Immature natural killer cell (primary cell): ENCODE data around the gene CDH22. TPM values are rescaled to one million over a fixed set of nuclear protein-coding genes. Genes with fewer than 3 reads are reported as not detected.

Experiments used
- DNase-seq, 3 donors: peaks; one replicate each; pipeline ENCODE4 v3.0.0; 2022; ENCODE audit warnings: mixed read lengths in 1 of 3
- H3K27ac Mint-ChIP-seq, 6 donors: one replicate each; pipeline ENCODE4 v1.8.0; 2020; ENCODE audit warnings: mixed read lengths in 6 of 6, mild to moderate bottlenecking in 5 of 6, inconsistent platforms in 4 of 6, moderate library complexity in 3 of 6
- H3K27me3 Mint-ChIP-seq, 3 donors: one replicate each; pipeline ENCODE4 v1.8.0; 2020 to 2021; ENCODE audit warnings: low read depth in 3 of 3, mild to moderate bottlenecking in 3 of 3, mixed read lengths in 3 of 3, moderate library complexity in 3 of 3, inconsistent platforms in 1 of 3
- H3K36me3 Mint-ChIP-seq, 3 donors: one replicate each; pipeline ENCODE4 v1.8.0; 2020; ENCODE audit warnings: mixed read lengths in 3 of 3, inconsistent platforms in 2 of 3, mild to moderate bottlenecking in 2 of 3
- H3K4me1 Mint-ChIP-seq, 2 donors: one replicate each; pipeline ENCODE4 v1.8.0; 2020; ENCODE audit warnings: inconsistent platforms in 2 of 2, mild to moderate bottlenecking in 2 of 2, mixed read lengths in 2 of 2, moderate library complexity in 1 of 2
- H3K4me3 Mint-ChIP-seq, 5 donors: one replicate each; pipeline ENCODE4 v1.8.0; 2020; ENCODE audit warnings: mild to moderate bottlenecking in 5 of 5, mixed read lengths in 5 of 5, inconsistent platforms in 3 of 5, moderate library complexity in 3 of 5
- H3K9me3 Mint-ChIP-seq, 6 donors: one replicate each; pipeline ENCODE4 v1.8.0; 2020; ENCODE audit warnings: mild to moderate bottlenecking in 6 of 6, mixed read lengths in 6 of 6, inconsistent platforms in 4 of 6, moderate library complexity in 3 of 6
- polyA plus RNA-seq, 3 donors: library from polyadenylated mRNA; unstranded; fragments of 300-500 nt; fragmentation: Illumina TruSeq; gene quantifications; one replicate each; pipeline ENCODE4 v1.2.3, GENCODE V29; 2021

Gene CDH22
- polyA plus RNA-seq, 3 donors from 2014 or later, result not detected

GRCh38 chr20:46161921-46162320, 146.4 kb downstream of the CDH22 start:
- H3K36me3 Mint-ChIP-seq, result no peaks in the 10 kb centered on the region
- peaks cover 9 to 20% (median 14%) of the 10 kb centered on the region in 3 donors for H3K27me3 Mint-ChIP-seq
- DNase-seq, result no peak
- H3K4me1 Mint-ChIP-seq, result no peaks in the 10 kb centered on the region
- no peak overlapping the region for H3K4me3 Mint-ChIP-seq
- no peak overlapping the region for H3K27ac Mint-ChIP-seq
- H3K9me3 Mint-ChIP-seq, result no peaks in the 10 kb centered on the region

- Mint-ChIP-seq H3K36me3 (no peaks in the 10 kb centered on the region), H3K27ac (no peak overlapping the region), H3K9me3 (no peaks in the 10 kb centered on the region), H3K27me3 (peaks cover 7 to 19% (median 14%) of the 10 kb centered on the region in 3 donors), H3K4me1 (no peaks in the 10 kb centered on the region), H3K4me3 (no peak overlapping the region)
- DNase-seq, result no peak
Observed at GRCh38 chr20:46160661-46161060, 147.6 kb downstream of the CDH22 start.

DNA sequence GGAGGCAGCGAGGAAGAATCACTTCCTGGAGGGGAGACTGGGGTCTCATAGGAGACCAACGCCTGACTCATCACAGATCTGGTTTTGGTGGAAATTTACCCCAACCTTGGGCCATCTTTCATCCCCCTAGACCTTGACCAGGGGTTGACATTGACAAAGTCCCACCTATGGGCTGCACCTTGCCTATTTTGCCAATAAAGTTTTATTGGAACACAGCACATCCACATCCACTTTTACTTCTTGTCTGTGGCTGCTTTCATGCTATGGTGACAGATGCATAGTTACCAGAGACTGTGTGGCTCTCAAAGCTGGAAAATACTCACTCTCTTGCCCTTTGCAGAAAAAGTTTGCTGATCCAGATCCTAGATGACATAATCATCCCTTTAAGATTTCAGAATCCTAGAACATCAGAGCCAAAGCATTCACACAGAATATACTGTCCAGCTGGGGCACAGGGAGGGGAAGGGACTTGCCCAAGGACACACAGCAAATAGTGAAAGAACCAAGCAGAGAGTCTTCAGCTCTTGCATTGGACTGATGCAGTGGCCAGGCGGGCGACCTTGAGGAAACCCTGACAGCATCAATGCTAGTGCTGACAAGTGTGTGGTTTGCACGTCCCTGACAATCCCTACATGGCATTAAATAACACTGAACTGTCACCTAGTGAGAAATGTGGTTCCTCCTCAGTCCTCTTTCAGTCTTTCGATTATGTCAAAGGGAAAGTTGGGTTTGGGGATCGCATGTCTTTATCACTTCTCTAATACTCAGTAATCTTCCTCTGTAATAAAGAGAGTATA, 149.0 kb downstream of the CDH22 start:
- Mint-ChIP-seq H3K4me1 (no peaks in the 10 kb centered on the region), H3K9me3 (no peaks in the 10 kb centered on the region), H3K27ac (no peak overlapping the region), H3K36me3 (no peaks in the 10 kb centered on the region), H3K27me3 (peaks cover 6 to 22% (median 20%) of the 10 kb centered on the region in 3 donors), H3K4me3 (no peak overlapping the region)
- no peak for DNase-seq

DNA sequence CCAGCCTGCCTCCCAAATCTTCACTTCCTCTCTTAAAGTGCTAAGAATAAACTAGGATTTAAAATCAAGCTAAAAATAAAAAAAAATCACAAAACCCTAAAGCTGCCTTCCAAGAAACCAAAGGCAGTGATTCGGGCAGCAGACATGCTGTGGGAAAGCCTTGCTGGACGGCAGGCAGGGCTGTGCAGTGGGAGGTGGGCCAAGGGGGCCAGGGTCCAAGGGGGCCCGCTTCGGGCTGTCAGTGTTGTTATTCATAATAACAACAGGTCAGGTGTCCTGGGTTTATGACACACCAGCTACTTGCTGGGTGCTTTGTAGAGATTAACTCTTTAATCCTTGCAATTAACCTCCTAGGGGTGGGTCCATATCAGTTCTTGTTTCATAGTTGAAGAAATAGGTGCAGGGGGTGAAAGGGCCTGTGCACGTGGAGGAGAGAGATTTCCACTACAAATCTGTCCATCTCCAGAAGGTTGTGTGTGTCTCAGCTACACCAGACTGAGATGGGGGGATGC, 149.8 kb downstream of the CDH22 start:
- no peak for DNase-seq
- Mint-ChIP-seq H3K36me3 (no peaks in the 10 kb centered on the region), H3K27me3 (peaks cover 1 to 18% (median 16%) of the 10 kb centered on the region in 3 donors), H3K4me1 (no peaks in the 10 kb centered on the region), H3K9me3 (no peaks in the 10 kb centered on the region), H3K27ac (no peak overlapping the region), H3K4me3 (no peak overlapping the region)

DNA sequence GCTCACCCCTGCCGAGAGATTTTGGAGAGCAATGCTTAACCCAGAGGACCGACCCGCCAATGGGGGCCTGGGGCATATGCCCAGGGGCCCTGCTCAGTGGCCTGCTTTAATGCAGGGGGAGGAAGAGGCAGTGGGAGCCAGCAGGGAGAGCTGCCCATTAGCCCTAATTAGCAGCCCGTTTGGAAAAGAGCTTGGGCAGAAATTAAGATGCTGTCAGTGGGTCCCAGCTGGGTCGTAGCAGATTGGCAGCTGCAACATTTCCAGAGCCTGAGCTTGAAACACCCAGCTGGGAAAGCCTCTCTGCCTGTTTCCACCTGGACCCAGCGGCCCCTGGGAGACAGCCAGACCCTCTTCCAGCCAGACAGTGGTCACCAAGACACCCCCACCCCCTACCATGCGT, 150.7 kb downstream of the CDH22 start:
- no peaks in the 10 kb centered on the region for H3K4me1 Mint-ChIP-seq
- H3K9me3 Mint-ChIP-seq, result no peaks in the 10 kb centered on the region
- H3K27ac Mint-ChIP-seq, result peak overlapping the region in 1 of 6 donors; percentile 28
- H3K36me3 Mint-ChIP-seq, result no peaks in the 10 kb centered on the region
- no peak for DNase-seq
- peaks cover 1 to 15% (median 14%) of the 10 kb centered on the region in 3 donors for H3K27me3 Mint-ChIP-seq
- H3K4me3 Mint-ChIP-seq, result no peak overlapping the region

DNA sequence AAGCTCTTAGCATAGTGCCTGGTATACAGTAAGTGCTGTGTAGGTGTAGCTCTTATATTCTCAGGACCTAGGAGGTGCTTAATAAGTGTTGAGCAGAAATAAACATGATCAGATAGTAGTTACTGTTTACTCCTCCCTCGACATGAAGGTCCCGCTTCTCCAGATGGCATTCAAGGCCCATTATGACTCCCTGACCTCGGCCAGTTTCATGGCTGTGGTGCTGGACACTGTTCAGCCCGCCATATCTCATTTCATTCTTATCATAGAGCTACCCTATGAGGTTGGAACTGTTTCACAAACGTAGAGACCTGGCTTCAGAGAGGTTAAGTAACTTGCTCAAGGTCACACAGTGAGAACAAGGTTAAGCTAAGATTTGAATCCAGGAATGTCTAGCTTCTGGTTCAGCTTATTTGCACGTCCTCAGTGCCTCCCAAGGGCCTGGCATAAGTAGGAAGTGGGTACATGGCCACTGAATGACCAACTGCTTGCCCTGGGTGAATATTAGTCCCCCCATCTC, 151.2 kb downstream of the CDH22 start:
- Mint-ChIP-seq H3K4me3 (no peak overlapping the region), H3K9me3 (no peaks in the 10 kb centered on the region), H3K36me3 (no peaks in the 10 kb centered on the region), H3K27ac (peak overlapping the region in 1 of 6 donors; percentile 28), H3K4me1 (no peaks in the 10 kb centered on the region), H3K27me3 (peaks cover 1 to 14% (median 10%) of the 10 kb centered on the region in 3 donors)
- no peak for DNase-seq

DNA sequence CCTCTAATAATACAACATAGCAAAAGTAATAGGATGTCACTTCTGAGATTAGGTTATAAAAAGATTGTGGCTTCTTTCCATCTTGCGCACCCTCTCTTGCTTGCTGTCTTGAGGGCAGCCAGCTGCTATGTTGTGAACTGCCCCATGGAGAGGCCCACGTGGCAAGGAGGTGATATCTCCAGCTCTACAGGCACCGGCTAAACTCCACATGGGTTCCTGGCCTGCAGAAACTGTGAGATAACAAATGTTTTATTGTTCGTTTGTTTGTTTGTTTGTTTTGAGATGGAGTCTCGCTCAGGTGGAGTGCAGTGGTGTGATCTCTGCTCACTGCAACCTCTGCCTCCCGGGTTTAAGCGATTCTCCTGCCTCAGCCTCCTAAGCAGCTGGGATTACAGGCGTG, 152.2 kb downstream of the CDH22 start:
- Mint-ChIP-seq H3K27me3 (peaks cover 3 to 14% (median 10%) of the 10 kb centered on the region in 3 donors), H3K4me3 (no peak overlapping the region), H3K4me1 (no peaks in the 10 kb centered on the region), H3K27ac (no peak overlapping the region), H3K9me3 (no peaks in the 10 kb centered on the region), H3K36me3 (no peaks in the 10 kb centered on the region)
- DNase-seq, result no peak

DNA sequence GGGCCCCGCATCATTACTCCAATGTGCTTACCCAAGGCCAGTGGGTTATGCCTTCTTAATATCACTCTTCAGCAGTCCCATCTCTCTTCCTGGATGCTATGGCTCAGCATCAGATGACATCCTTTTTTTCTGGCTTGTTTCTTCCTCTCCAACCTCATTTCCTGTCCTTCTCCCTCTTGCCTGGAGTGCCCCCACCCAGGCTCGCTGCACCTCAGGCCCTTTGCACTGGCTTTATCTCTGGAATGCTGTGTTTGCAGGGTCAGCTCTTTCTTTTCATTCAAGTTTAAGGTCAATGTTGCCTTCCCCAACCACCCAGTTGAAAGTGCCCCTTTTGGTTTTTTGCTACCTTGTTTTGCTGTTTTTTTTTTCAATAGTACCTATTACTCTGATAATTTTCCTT, 153.5 kb downstream of the CDH22 start:
- H3K27ac Mint-ChIP-seq, result no peak overlapping the region
- H3K4me3 Mint-ChIP-seq, result no peak overlapping the region
- peaks cover 2 to 11% (median 10%) of the 10 kb centered on the region in 3 donors for H3K27me3 Mint-ChIP-seq
- H3K4me1 Mint-ChIP-seq, result no peaks in the 10 kb centered on the region
- no peak for DNase-seq
- no peaks in the 10 kb centered on the region for H3K9me3 Mint-ChIP-seq
- no peaks in the 10 kb centered on the region for H3K36me3 Mint-ChIP-seq

- no peaks in the 10 kb centered on the region for H3K36me3 Mint-ChIP-seq
Observed at GRCh38 chr20:46154305-46154704, 154.0 kb downstream of the CDH22 start.

DNA sequence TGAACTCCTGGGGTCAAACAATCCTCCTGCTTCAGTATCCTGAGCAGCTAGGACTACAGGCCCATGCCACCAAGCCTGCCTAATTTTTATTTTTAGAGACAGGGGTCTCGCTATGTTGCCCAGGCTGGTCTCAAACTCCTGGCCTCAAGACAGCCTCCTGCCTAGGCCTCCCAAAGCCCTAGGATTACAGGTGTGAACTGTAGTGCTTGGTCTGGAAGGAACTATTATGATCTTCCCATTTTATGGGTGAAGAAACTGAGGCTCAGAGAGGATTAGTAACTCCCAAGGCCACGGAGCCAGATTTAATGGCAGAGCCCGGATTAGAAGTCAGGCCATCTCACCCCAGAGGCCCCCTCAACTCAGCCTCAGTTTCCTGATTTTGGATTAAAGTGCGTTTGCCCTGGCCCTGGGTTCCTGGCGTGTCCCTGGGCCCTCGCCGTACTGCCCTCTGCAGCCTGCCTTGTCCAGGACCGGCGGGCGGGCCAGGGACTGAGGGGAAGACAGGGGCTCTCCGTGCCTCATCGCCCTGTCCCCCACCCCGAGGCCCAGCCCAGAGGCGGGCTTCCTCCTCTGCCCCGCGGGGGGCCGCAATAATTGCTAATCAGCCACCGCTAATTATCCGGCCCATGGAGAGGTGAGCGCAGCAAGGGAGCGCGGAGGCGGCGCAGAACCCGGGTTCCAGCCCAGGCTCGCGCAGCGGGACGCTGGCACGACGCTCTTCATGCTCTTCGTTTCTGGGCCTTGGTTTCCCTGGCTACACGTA, 155.3 kb downstream of the CDH22 start:
- DNase-seq, result no peak
- Mint-ChIP-seq H3K36me3 (no peaks in the 10 kb centered on the region), H3K4me1 (no peaks in the 10 kb centered on the region), H3K27ac (no peak overlapping the region), H3K4me3 (no peak overlapping the region), H3K27me3 (peaks cover 2 to 8% (median 6%) of the 10 kb centered on the region in 3 donors), H3K9me3 (no peaks in the 10 kb centered on the region)

More at GRCh38 chr20:46154305-46154704, 154.0 kb downstream of the CDH22 start:
- no peaks in the 10 kb centered on the region for H3K4me1 Mint-ChIP-seq
- H3K4me3 Mint-ChIP-seq, result no peak overlapping the region
- no peaks in the 10 kb centered on the region for H3K9me3 Mint-ChIP-seq
- peaks cover 2 to 11% (median 10%) of the 10 kb centered on the region in 3 donors for H3K27me3 Mint-ChIP-seq
- no peak overlapping the region for H3K27ac Mint-ChIP-seq
- no peak for DNase-seq

DNA sequence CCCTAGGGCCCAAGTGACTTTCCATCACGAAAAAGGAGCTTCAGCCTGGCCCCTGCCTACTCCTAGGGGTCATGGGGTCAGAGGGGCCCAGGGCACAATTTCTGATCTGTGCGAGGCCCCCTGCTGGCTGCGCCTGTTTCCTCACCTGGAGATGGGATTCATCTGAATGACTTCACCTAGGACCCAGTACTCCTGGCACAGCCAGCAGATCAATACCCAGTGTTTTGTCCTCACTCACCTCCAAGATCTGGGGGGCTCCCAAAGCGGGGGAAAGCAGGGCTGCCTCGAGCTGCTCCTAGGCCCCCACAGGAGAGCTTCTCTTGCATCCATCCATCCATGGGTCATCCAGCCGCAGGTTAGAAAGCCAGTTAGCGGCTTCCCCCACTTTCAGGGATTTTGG, 156.4 kb downstream of the CDH22 start:
- Mint-ChIP-seq H3K27ac (no peak overlapping the region), H3K4me1 (no peaks in the 10 kb centered on the region), H3K4me3 (no peak overlapping the region), H3K27me3 (peaks cover 2 to 8% (median 5%) of the 10 kb centered on the region in 3 donors), H3K9me3 (no peaks in the 10 kb centered on the region), H3K36me3 (no peaks in the 10 kb centered on the region)
- DNase-seq, result no peak

- Mint-ChIP-seq H3K36me3 (no peaks in the 10 kb centered on the region), H3K4me3 (no peak overlapping the region)
Observed at GRCh38 chr20:46150943-46151342, 157.4 kb downstream of the CDH22 start.

DNA sequence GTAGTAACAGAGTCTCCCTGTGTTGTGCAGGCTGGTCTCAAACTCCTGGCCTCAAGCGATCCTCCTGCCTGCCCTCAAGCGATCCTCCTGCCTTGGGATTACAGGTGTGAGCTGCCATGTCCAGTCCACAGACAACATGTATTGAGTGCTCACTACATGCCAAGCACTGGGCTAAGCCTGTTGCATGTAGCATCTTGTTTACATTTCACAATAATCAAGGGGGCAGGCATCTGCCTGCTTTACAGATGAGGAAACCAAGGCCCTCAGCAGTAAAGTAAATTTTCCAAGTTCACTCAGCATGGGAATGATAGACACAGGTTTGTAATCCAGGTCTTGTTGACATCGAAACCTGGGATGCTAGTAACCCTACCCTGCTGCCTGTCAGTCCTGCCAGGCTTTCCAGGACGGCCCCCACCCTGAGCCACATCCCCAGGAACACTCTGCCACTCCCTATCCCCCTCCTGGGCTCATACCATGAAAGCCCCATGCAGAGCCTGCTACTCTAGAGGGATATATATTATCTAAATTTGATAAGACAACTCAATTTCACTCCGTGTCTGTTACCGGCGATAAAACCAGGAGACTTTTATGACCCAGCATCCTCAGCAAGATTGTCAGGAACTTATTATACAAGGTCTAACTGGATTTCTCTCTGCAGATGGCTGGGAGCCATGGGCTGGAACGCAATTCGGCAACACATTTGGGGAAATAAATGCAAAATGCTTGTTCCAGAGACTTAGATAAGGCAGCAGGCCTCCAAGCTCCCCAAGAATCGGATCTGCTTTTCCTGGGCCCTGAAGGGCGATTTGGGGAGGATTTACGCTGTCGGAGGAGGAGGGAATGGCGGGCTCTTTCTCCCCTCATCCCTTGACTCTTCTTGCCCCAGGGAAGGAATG, 159.7 kb downstream of the CDH22 start:
- peaks cover 0 to 3% (median 2%) of the 10 kb centered on the region in 3 donors for H3K27me3 Mint-ChIP-seq
- H3K9me3 Mint-ChIP-seq, result no peaks in the 10 kb centered on the region
- no peak for DNase-seq
- H3K4me3 Mint-ChIP-seq, result no peak overlapping the region
- H3K27ac Mint-ChIP-seq, result no peak overlapping the region
- H3K36me3 Mint-ChIP-seq, result no peaks in the 10 kb centered on the region
- no peaks in the 10 kb centered on the region for H3K4me1 Mint-ChIP-seq

More at GRCh38 chr20:46150943-46151342, 157.4 kb downstream of the CDH22 start:
- Mint-ChIP-seq H3K9me3 (no peaks in the 10 kb centered on the region), H3K4me1 (no peaks in the 10 kb centered on the region), H3K27me3 (peaks cover 2 to 8% (median 3%) of the 10 kb centered on the region in 3 donors), H3K27ac (no peak overlapping the region)
- no peak for DNase-seq
